Endothelial cell of umbilical vein (primary cell): Measurements from ENCODE around the gene DAPK3. TPM values are rescaled to one million over a fixed set of nuclear protein-coding genes. Genes with fewer than 3 reads are reported as not detected.
"Not testable (repeated sequence)": the region's sequence is repeated elsewhere in the genome, so short reads cannot be mapped to it uniquely, and the experiment has no call there.

Experiments used
- BruUV-seq: library from RNA; stranded (reverse); fragments of 400-500 nt; replicated peaks from 2 replicates; lab custom pipeline; 2021; lab: Mats Ljungman, UMichigan
- CTCF ChIA-PET: fragments of 300-600, 350-600 bp; sonication (Branson Sonifier 250); formaldehyde crosslinking; loops from one replicate; lab custom pipeline; 2021; ENCODE audit warnings: antibody characterized with exemption, inconsistent platforms; lab: Charles Lee
- POLR2A ChIA-PET: fragments of 300-600, 350-600 bp; sonication (Branson Sonifier 250); formaldehyde crosslinking; loops from one replicate; lab custom pipeline; 2021; ENCODE audit warnings: antibody characterized with exemption, inconsistent platforms; lab: Charles Lee
- DNase-seq: peaks from one replicate; pipeline ENCODE4 v3.0.0-alpha.2; 2011; ENCODE audit warnings: low read depth, low spot score
- FAIRE-seq: peaks from 2 replicates; lab custom pipeline; 2011; peaks lifted over from hg19 to GRCh38; lab: Jason Lieb, UNC
- H2AFZ ChIP-seq: 2 replicates; pipeline ENCODE4 v1.6.0; 2012; ENCODE audit warnings: low read depth, low read length, control low read depth, inconsistent platforms
- H3K27ac ChIP-seq: 2 replicates; pipeline ENCODE4 v1.5.1; 2011; ENCODE audit warnings: low read depth, mild to moderate bottlenecking, control low read depth, low read length, moderate library complexity; ENCODE audit not compliant: insufficient read depth
- H3K27me3 ChIP-seq, 2 experiments: 2 replicates each; pipeline versions ENCODE4 v1.6.0 to v1.6.1; 2011; ENCODE audit warnings: low read length in 2 of 2, mixed read lengths in 1 of 2; ENCODE audit not compliant: control insufficient read depth in 2 of 2, insufficient read depth in 2 of 2
- H3K36me3 ChIP-seq, 2 experiments: 2 replicates in 1 of 2; 3 replicates in 1 of 2; pipeline ENCODE4 v1.5.1; 2011; ENCODE audit warnings: low read length in 2 of 2, mild to moderate bottlenecking in 1 of 2, moderate library complexity in 1 of 2; ENCODE audit not compliant: control insufficient read depth in 2 of 2, insufficient read depth in 2 of 2; ENCODE audit errors: extremely low read depth in 1 of 2
- H3K4me1 ChIP-seq: 3 replicates; pipeline ENCODE4 v1.5.1; 2011; ENCODE audit warnings: mild to moderate bottlenecking, low read length; ENCODE audit not compliant: control insufficient read depth, insufficient read depth; ENCODE audit errors: extremely low read depth
- H3K4me2 ChIP-seq: 2 replicates; pipeline ENCODE4 v1.6.1; 2011; ENCODE audit warnings: low read length, control low read depth, mixed read lengths; ENCODE audit not compliant: insufficient read depth
- H3K4me3 ChIP-seq, 3 experiments: fragments of 200-600 bp in 1 of 3; sonication (generic), shearing (Covaris generic) in 1 of 3; replicated peaks in 1 of 3; 2 replicates each; pipeline ENCODE4 v1.5.1; 2011 to 2016; ENCODE audit warnings: control low read depth in 3 of 3, low read length in 3 of 3, mild to moderate bottlenecking in 2 of 3, inconsistent platforms in 1 of 3, low read depth in 1 of 3, moderate library complexity in 1 of 3; ENCODE audit not compliant: insufficient read depth in 1 of 3
- H3K79me2 ChIP-seq: 2 replicates; pipeline ENCODE4 v1.6.0; 2012; ENCODE audit warnings: low read length, inconsistent platforms; ENCODE audit not compliant: control insufficient read depth, insufficient read depth
- H3K9ac ChIP-seq: replicated peaks from 2 replicates; pipeline ENCODE3; 2011; ENCODE audit warnings: low read length, control low read depth; ENCODE audit not compliant: insufficient read depth; ENCODE audit errors: extremely low read depth
- H3K9me1 ChIP-seq: replicated peaks from 3 replicates; pipeline ENCODE4 v1.6.0; 2011; ENCODE audit warnings: mild to moderate bottlenecking, low read length; ENCODE audit not compliant: control insufficient read depth, insufficient read depth; ENCODE audit errors: extremely low read depth
- H3K9me3 ChIP-seq: replicated peaks from 2 replicates; pipeline ENCODE4 v1.5.1; 2012; ENCODE audit warnings: low read length, inconsistent platforms; ENCODE audit not compliant: control insufficient read depth, insufficient read depth
- H4K20me1 ChIP-seq: replicated peaks from 2 replicates; pipeline ENCODE3; 2011; ENCODE audit warnings: mild to moderate bottlenecking, low read length; ENCODE audit not compliant: control insufficient read depth, insufficient read depth; ENCODE audit errors: extremely low read depth
- EZH2 ChIP-seq: IDR thresholded peaks from 2 replicates; pipeline ENCODE4 v1.6.1; 2012; ENCODE audit warnings: borderline replicate concordance, low read depth, mild to moderate bottlenecking, moderate library complexity, low read length, inconsistent platforms; ENCODE audit not compliant: severe bottlenecking
- MAX ChIP-seq: IDR thresholded peaks from 2 replicates; pipeline ENCODE4 v1.6.1; 2011; ENCODE audit not compliant: insufficient read depth, insufficient read length
- dilution Hi-C: fragments of 300-500 bp; cut with MboI; formaldehyde crosslinking; loops from one replicate; pipeline ENCODE4 v1.15.0; 2019; ENCODE audit warnings: low sequenced_read_pairs; ENCODE audit not compliant: extremely low pct_ligation_motif_present
- intact Hi-C: fragments of 100-400 bp; cut with micrococcal nuclease; formaldehyde crosslinking; loops from one replicate; pipeline ENCODE4 v1.10.0; 2022
- polyA plus RNA-seq, 4 experiments: library from polyadenylated mRNA; depleted of rRNA in 3 of 4; stranded (reverse) in 3 of 4; unstranded in 1 of 4; fragments of >200 nt; gene quantifications; 2 replicates each; pipeline versions ENCODE4 v1.2.1 to v1.2.3, GENCODE V29; 2011 to 2012; ENCODE audit warnings: missing spikeins in 1 of 4
- total RNA-seq: library from RNA; stranded (reverse); gene quantifications from 2 replicates; pipeline ENCODE4 v1.2.3, GENCODE V29; 2021

DAPK3 gene
- total and polyA plus RNA-seq, 2 donors (not counting 3 experiments of a cell fraction or from before 2014, with no cell fraction given), result 157 to 175 TPM

- POLR2A ChIA-PET, result interaction anchor here (1.3 kb wide), 1 partner anchor 15 kb away, joined by 3 read pairs; the partner anchor contains the start of gene DAPK3
- Histone ChIP-seq H3K4me2 (no peak overlapping the region), H3K9me3 (no peaks in the 10 kb centered on the region), H3K4me1 (no peaks in the 10 kb centered on the region), H3K4me3 (no peak overlapping the region), H3K9ac (no peak overlapping the region), H3K27me3 (no peaks in the 10 kb centered on the region), H3K9me1 (no peaks in the 10 kb centered on the region), H3K36me3 (peaks cover 2 to 30% of the 10 kb centered on the region in 2 experiments), H4K20me1 (no peaks in the 10 kb centered on the region), H3K79me2 (no peaks in the 10 kb centered on the region), H2AFZ (no peak overlapping the region), H3K27ac (no peak overlapping the region)
- intact Hi-C loops, result no loop called here
- BruUV-seq, result no TSS peak
- dilution Hi-C loops, result no loop called here
- no peak for TF ChIP-seq EZH2
- TF ChIP-seq MAX, result no peak
- no peak for FAIRE-seq
- DNase-seq, result no peak
- CTCF ChIA-PET, result interaction anchor here (0.9 to 1.8 kb wide), 2 partner anchors 13 to 134 kb away, joined by 3 to 4 read pairs; no protein-coding TSS in a partner anchor
Observed at GRCh38 chr19:3955688-3956087, 15.2 kb downstream of the DAPK3 start.

- CTCF ChIA-PET, result interaction anchor here (0.9 to 1.8 kb wide), 2 partner anchors 14 to 134 kb away, joined by 3 to 4 read pairs; no protein-coding TSS in a partner anchor
- intact Hi-C loops, H3K9ac ChIP-seq, DNase-seq, H2AFZ ChIP-seq, H3K4me2 ChIP-seq, H3K9me1 ChIP-seq, BruUV-seq, H3K9me3 ChIP-seq, POLR2A ChIA-PET, H3K4me3 ChIP-seq, H3K27ac ChIP-seq, H3K27me3 ChIP-seq, H3K79me2 ChIP-seq, H3K4me1 ChIP-seq, dilution Hi-C loops, H4K20me1 ChIP-seq, FAIRE-seq: not testable (repeated sequence)
- peaks cover 2 to 28% of the 10 kb centered on the region in 2 experiments for H3K36me3 ChIP-seq
Observed at GRCh38 chr19:3955276-3955675, 15.6 kb downstream of the DAPK3 start.
